Neuronal stem cell (in vitro differentiated cells): Measurements from ENCODE around the gene SRRM4.

Experiments used
- DNase-seq: peaks from one replicate; pipeline ENCODE4 v3.0.0-alpha.2; 2013; ENCODE audit warnings: low spot score
- H2AFZ ChIP-seq: one replicate; pipeline ENCODE4 v1.6.1; 2013; ENCODE audit warnings: mild to moderate bottlenecking, low read length, inconsistent platforms
- H2AK5ac ChIP-seq: 2 replicates; pipeline ENCODE4 v1.6.1; 2013; ENCODE audit warnings: low read depth, mild to moderate bottlenecking, inconsistent platforms, low read length, moderate library complexity, mixed read lengths
- H2BK120ac ChIP-seq: 2 replicates; pipeline ENCODE4 v1.6.1; 2013; ENCODE audit warnings: low read depth, mild to moderate bottlenecking, inconsistent platforms, low read length, moderate library complexity, mixed read lengths
- H2BK12ac ChIP-seq: one replicate; pipeline ENCODE4 v1.6.1; 2013; ENCODE audit warnings: low read length, inconsistent platforms
- H2BK15ac ChIP-seq: 2 replicates; pipeline ENCODE4 v1.6.1; 2013; ENCODE audit warnings: mild to moderate bottlenecking, low read length, inconsistent platforms, mixed read lengths
- H2BK5ac ChIP-seq: one replicate; pipeline ENCODE4 v1.6.1; 2013; ENCODE audit warnings: inconsistent platforms, mild to moderate bottlenecking, low read length, moderate library complexity
- H3K14ac ChIP-seq: one replicate; pipeline ENCODE4 v1.6.1; 2013; ENCODE audit warnings: low read length, inconsistent platforms
- H3K18ac ChIP-seq: 2 replicates; pipeline ENCODE4 v1.6.1; 2013; ENCODE audit warnings: low read length, inconsistent platforms
- H3K23ac ChIP-seq: 2 replicates; pipeline ENCODE4 v1.6.1; 2013; ENCODE audit warnings: low read depth, mild to moderate bottlenecking, mixed read lengths, low read length, inconsistent platforms; ENCODE audit not compliant: poor library complexity
- H3K27ac ChIP-seq: replicated peaks from 3 replicates; pipeline ENCODE4 v1.5.1; 2013; ENCODE audit warnings: low read length, inconsistent platforms
- H3K27me3 ChIP-seq, 3 experiments: 2 replicates each; pipeline ENCODE4 v1.6.1; 2013; ENCODE audit warnings: low read length in 3 of 3, mild to moderate bottlenecking in 2 of 3, inconsistent platforms in 1 of 3, low read depth in 1 of 3, mixed read lengths in 1 of 3, moderate library complexity in 1 of 3; ENCODE audit not compliant: control insufficient read depth in 3 of 3, insufficient read depth in 3 of 3
- H3K36me3 ChIP-seq, 2 donors: replicated peaks in 1 of 2; 2 replicates each; pipeline ENCODE4 v1.6.1; 2013; ENCODE audit warnings: low read length in 2 of 2; ENCODE audit not compliant: control insufficient read depth in 2 of 2, insufficient read depth in 2 of 2
- H3K4ac ChIP-seq: 2 replicates; pipeline ENCODE4 v1.6.1; 2013; ENCODE audit warnings: inconsistent platforms, mild to moderate bottlenecking, low read length, moderate library complexity
- H3K4me1 ChIP-seq, 2 donors: 1 replicate in 1 of 2; 2 replicates in 1 of 2; pipeline ENCODE4 v1.6.1; 2013; ENCODE audit warnings: low read length in 2 of 2, low read depth in 1 of 2; ENCODE audit not compliant: control insufficient read depth in 2 of 2, insufficient read depth in 1 of 2
- H3K4me2 ChIP-seq: one replicate; pipeline ENCODE4 v1.6.1; 2013; ENCODE audit warnings: mild to moderate bottlenecking, low read length, inconsistent platforms; ENCODE audit not compliant: insufficient read depth, poor library complexity, severe bottlenecking
- H3K4me3 ChIP-seq, 2 donors: 2 replicates each; pipeline ENCODE4 v1.5.1; 2013; ENCODE audit warnings: low read length in 2 of 2, mild to moderate bottlenecking in 2 of 2, inconsistent platforms in 1 of 2, moderate library complexity in 1 of 2
- H3K79me1 ChIP-seq: one replicate; pipeline ENCODE4 v1.6.1; 2013; ENCODE audit warnings: low read depth, mild to moderate bottlenecking, inconsistent platforms, low read length, moderate library complexity
- H3K9ac ChIP-seq: one replicate; pipeline ENCODE4 v1.6.1; 2013; ENCODE audit warnings: mild to moderate bottlenecking, low read depth, low read length, inconsistent platforms; ENCODE audit not compliant: poor library complexity
- H3K9me3 ChIP-seq, 2 donors: replicated peaks in 1 of 2; 2 replicates each; pipeline versions ENCODE3 to v1.6.1; 2013; ENCODE audit warnings: low read length in 2 of 2, mild to moderate bottlenecking in 2 of 2, inconsistent platforms in 1 of 2, low read depth in 1 of 2, mixed read lengths in 1 of 2, moderate library complexity in 1 of 2; ENCODE audit not compliant: control insufficient read depth in 2 of 2, insufficient read depth in 1 of 2
- H4K8ac ChIP-seq: one replicate; pipeline ENCODE4 v1.6.1; 2013; ENCODE audit warnings: low read depth, mild to moderate bottlenecking, inconsistent platforms, low read length, moderate library complexity
- H4K91ac ChIP-seq: one replicate; pipeline ENCODE4 v1.6.1; 2013; ENCODE audit warnings: low read length, low read depth, mild to moderate bottlenecking, inconsistent platforms; ENCODE audit not compliant: poor library complexity
- WGBS, 2 donors: extraction: QIAGEN DNeasy Blood & Tissue Kit; methylation state at CpG; one replicate each; pipeline ENCODE4 v1.1.7; 2013; ENCODE audit warnings: missing lambda C conversion rate in 2 of 2, mixed read lengths in 1 of 2; ENCODE audit not compliant: insufficient read length in 2 of 2, insufficient replicate concordance in 1 of 2; ENCODE audit errors: extremely low coverage in 2 of 2; 5-methylcytosine and 5-hydroxymethylcytosine counted together

The SRRM4 gene

DNA sequence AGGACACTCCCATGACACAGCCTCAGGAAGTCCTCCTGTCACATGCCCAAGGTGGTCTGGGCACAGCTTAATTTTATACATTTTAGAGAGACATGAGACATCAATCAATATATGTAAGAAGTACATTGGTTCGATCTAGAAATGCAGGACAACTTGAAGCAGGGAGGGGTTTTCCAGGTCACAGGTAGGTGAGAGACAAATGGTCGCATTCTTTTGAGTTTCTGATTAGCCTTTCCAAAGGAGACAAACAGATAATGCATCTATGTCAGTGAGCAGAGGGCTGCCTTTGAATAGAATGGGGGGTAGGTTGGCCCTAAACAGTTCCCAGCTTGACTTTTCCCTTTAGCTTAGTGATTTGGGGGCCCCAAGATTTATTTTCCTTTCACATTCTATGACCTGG, 199.9 kb downstream of the SRRM4 start:
- Histone ChIP-seq H3K4ac (no peak overlapping the region), H3K9ac (no peak overlapping the region)
- no CpG with 5 or more reads among the region's 2 CpGs for WGBS, 2 donors

GRCh38 chr12:119181944-119182343, 200.6 kb downstream of the SRRM4 start:
- no peak for DNase-seq
- Histone ChIP-seq H2BK120ac (no peak overlapping the region), H2AK5ac (no peak overlapping the region), H2BK12ac (no peak overlapping the region), H3K9ac (no peak overlapping the region), H3K36me3 (no peaks in the 10 kb centered on the region), H3K79me1 (no peaks in the 10 kb centered on the region), H4K8ac (no peak overlapping the region), H3K4ac (no peak overlapping the region), H3K27me3 (peaks cover 0 to 7% (median 5%) of the 10 kb centered on the region in 3 experiments), H3K18ac (no peak overlapping the region), H3K9me3 (no peaks in the 10 kb centered on the region), H3K4me1 (peaks cover 0 to 17% of the 10 kb centered on the region in 2 donors), H3K4me3 (no peak overlapping the region), H3K23ac (no peak overlapping the region), H2AFZ (no peak overlapping the region), H3K14ac (no peak overlapping the region), H2BK15ac (no peak overlapping the region), H3K27ac (no peak overlapping the region), H3K4me2 (no peak overlapping the region), H4K91ac (no peak overlapping the region), H2BK5ac (no peak overlapping the region)
- no CpG with 5 or more reads among the region's 3 CpGs for WGBS, 2 donors

More for the DNA sequence above, 199.9 kb downstream of the SRRM4 start:
- Histone ChIP-seq H3K4me1 (peaks cover 0 to 17% of the 10 kb centered on the region in 2 donors), H2AK5ac (no peak overlapping the region), H3K14ac (no peak overlapping the region), H3K4me3 (no peak overlapping the region), H2BK120ac (no peak overlapping the region), H3K36me3 (no peaks in the 10 kb centered on the region), H3K27ac (no peak overlapping the region), H2BK5ac (no peak overlapping the region), H3K18ac (no peak overlapping the region), H4K8ac (no peak overlapping the region), H4K91ac (no peak overlapping the region), H3K9me3 (no peaks in the 10 kb centered on the region), H3K27me3 (peaks cover 0 to 7% (median 5%) of the 10 kb centered on the region in 3 experiments), H2BK12ac (no peak overlapping the region), H3K79me1 (no peaks in the 10 kb centered on the region), H3K4me2 (no peak overlapping the region), H2AFZ (no peak overlapping the region), H2BK15ac (no peak overlapping the region), H3K23ac (no peak overlapping the region)
- no peak for DNase-seq

DNA sequence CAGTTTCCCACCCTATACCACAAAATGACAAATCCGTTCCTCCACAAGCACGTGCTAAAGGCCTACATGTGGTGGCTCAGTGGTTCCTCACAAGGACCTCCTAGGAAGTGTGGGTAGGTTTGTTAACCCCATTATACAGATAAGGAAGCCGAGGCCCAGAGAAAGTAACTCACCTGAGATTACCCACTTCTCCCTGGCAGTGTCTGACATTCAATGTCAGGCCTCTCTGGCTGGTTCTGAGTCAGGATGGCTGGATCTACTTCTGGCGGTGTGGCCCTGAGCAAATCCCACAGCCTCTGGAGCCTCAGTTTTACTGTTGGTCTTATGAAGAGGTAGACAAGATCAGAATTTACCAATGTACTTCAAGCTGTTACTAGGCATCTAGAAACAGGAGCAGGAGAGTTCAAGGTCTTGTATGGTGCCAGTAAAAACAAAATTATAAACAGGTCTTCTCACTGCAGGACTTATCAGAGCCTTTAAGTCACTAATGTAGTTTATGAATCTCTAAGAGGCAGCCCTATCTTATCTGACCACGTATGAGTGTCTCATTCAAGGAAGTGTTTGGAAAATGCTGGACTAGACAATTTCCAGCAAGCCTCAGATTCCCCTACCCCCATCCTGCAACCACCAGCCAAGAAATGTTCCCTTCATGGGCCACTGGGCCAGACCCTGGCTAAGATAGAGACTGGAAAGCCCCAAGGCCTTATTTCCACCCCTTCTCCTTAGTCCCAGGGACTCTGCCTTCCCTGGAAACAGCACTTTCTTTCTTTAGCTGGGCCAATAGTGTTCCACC, 201.6 kb downstream of the SRRM4 start:
- Histone ChIP-seq H3K36me3 (no peaks in the 10 kb centered on the region), H2AK5ac (no peak overlapping the region), H3K4me2 (no peak overlapping the region), H3K23ac (no peak overlapping the region), H4K91ac (no peak overlapping the region), H2BK120ac (no peak overlapping the region), H3K14ac (no peak overlapping the region), H3K4ac (no peak overlapping the region), H2BK15ac (no peak overlapping the region), H3K9ac (no peak overlapping the region), H3K18ac (no peak overlapping the region), H3K4me3 (no peak overlapping the region), H4K8ac (no peak overlapping the region), H3K79me1 (no peaks in the 10 kb centered on the region), H2AFZ (no peak overlapping the region), H3K27ac (no peak overlapping the region), H2BK5ac (no peak overlapping the region), H3K9me3 (no peaks in the 10 kb centered on the region), H3K27me3 (peaks cover 0 to 7% (median 5%) of the 10 kb centered on the region in 3 experiments), H3K4me1 (peaks cover 0 to 17% of the 10 kb centered on the region in 2 donors), H2BK12ac (no peak overlapping the region)
- WGBS, 2 donors, result no CpG with 5 or more reads among the region's 5 CpGs
- no peak for DNase-seq

GRCh38 chr12:119183942-119184695, 202.8 kb downstream of the SRRM4 start:
- Histone ChIP-seq H4K8ac (no peak overlapping the region), H3K14ac (no peak overlapping the region), H3K9ac (no peak overlapping the region), H3K79me1 (no peaks in the 10 kb centered on the region), H3K23ac (no peak overlapping the region), H3K27ac (no peak overlapping the region), H4K91ac (no peak overlapping the region), H3K18ac (peak overlapping the region; percentile 83), H3K9me3 (no peaks in the 10 kb centered on the region), H3K4me1 (peaks cover 0 to 10% of the 10 kb centered on the region in 2 donors), H2BK12ac (no peak overlapping the region), H2AK5ac (no peak overlapping the region), H3K36me3 (no peaks in the 10 kb centered on the region), H2BK120ac (no peak overlapping the region), H3K27me3 (peaks cover 0 to 3% (median under 1%) of the 10 kb centered on the region in 3 experiments), H2BK15ac (no peak overlapping the region), H3K4ac (no peak overlapping the region), H2BK5ac (no peak overlapping the region), H3K4me3 (no peak overlapping the region), H3K4me2 (no peak overlapping the region), H2AFZ (no peak overlapping the region)
- DNase-seq, result no peak
- WGBS, 2 donors, result no CpG with 5 or more reads among the region's 9 CpGs
